Mononuclear cell (primary cell): ENCODE data around the gene NCF2. TPM values are rescaled to one million over a fixed set of nuclear protein-coding genes. Genes with fewer than 3 reads are reported as not detected.
"Not testable (repeated sequence)": the region's sequence is repeated elsewhere in the genome, so short reads cannot be mapped to it uniquely, and the experiment has no call there.

Experiments used
- H3K27me3 ChIP-seq: 2 replicates; pipeline ENCODE4 v1.6.0; 2011; ENCODE audit warnings: low read length, control low read depth; ENCODE audit not compliant: insufficient read depth
- H3K4me1 ChIP-seq: 2 replicates; pipeline ENCODE4 v1.5.1; 2011; ENCODE audit warnings: mild to moderate bottlenecking, low read length, control low read depth; ENCODE audit not compliant: insufficient read depth
- H3K4me3 ChIP-seq: 2 replicates; pipeline ENCODE4 v1.5.1; 2011; ENCODE audit warnings: mild to moderate bottlenecking, low read length, moderate library complexity
- H3K9me3 ChIP-seq: 2 replicates; pipeline ENCODE4 v1.5.1; 2011; ENCODE audit warnings: low read depth, mild to moderate bottlenecking, control low read depth, low read length
- total RNA-seq: library from RNA; depleted of rRNA; stranded (reverse); fragments of >200 nt; gene quantifications from one replicate; pipeline ENCODE4 v1.2.3, GENCODE V29; 2012

NCF2 gene
- 184 TPM for total RNA-seq

GRCh38 chr1:183590244-183591191, at the start of gene NCF2:
NCF2 (minus strand) TSS chr1:183590459; CDS start chr1:183590329, 130 bp downstream.
- Histone ChIP-seq H3K9me3 (no peaks in the 10 kb centered on the region), H3K4me3 (peak within 1 kb of the TSS; percentile 53), H3K4me1 (peaks cover 78% of the 10 kb centered on the region), H3K27me3 (no peaks in the 10 kb centered on the region)

DNA sequence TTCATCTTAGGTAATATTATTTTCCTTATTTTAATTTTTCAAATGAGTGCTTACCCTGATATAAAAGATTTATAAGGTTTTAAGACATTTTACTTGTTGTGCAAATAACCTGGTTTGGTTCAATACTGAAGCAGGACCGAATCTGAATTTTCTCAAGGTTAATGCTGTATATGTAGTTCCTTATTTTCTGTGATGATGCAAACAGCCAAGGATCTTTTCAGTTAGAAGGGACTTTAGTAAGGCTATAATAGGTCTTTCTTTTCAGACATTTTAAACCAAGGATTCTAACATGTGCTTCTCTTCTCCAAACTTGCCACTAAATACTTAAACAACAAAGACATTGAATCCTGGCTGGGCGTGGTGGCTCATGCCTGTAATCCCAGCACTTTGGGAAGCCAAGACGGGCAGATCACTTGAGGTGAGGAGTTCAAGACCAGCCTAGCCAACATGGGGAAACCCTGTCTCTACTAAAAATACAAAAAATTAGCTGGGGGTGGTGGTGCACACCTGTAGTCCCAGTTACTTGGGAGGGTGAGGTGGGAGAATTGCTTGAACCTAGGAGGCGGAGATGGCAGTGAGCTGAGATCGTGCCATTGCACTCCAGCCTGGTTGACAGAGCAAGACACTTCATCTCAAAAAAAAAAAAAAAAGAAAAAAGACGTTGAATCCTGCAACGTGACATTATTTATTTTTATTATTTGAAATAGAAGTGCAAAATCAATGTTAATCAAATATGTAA, 48.6 kb upstream of the NCF2 start:
- Histone ChIP-seq H3K9me3 (no peaks in the 10 kb centered on the region), H3K27me3 (no peaks in the 10 kb centered on the region), H3K4me1 (peaks cover 9% of the 10 kb centered on the region), H3K4me3 (no peak overlapping the region)

GRCh38 chr1:183636783-183637182, 46.5 kb upstream of the NCF2 start:
- H3K4me1 ChIP-seq = peaks cover 18% of the 10 kb centered on the region
- H3K27me3 ChIP-seq = no peaks in the 10 kb centered on the region
- H3K9me3 ChIP-seq = no peaks in the 10 kb centered on the region
- no peak overlapping the region for H3K4me3 ChIP-seq

DNA sequence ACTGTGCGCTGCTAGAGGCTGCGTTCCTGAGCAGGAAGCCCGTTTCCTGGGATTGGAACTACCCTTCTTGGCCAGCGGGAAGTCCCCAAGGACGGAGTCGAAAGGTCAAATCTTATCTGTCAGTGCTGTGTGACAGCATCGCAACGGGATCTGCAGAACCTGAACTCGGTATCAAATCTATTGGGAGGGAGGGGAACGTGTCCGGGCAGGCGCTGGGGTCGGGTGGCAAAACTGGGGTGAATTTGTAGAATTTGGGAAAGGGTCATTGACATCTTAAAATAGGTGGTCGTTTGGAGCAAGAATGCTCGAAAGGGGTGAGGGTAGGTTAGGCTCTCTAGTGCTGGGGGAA, 46.0 kb upstream of the NCF2 start:
- no peaks in the 10 kb centered on the region for H3K9me3 ChIP-seq
- H3K27me3 ChIP-seq = no peaks in the 10 kb centered on the region
- H3K4me3 ChIP-seq = peak overlapping the region; percentile 90
- H3K4me1 ChIP-seq = peaks cover 23% of the 10 kb centered on the region

DNA sequence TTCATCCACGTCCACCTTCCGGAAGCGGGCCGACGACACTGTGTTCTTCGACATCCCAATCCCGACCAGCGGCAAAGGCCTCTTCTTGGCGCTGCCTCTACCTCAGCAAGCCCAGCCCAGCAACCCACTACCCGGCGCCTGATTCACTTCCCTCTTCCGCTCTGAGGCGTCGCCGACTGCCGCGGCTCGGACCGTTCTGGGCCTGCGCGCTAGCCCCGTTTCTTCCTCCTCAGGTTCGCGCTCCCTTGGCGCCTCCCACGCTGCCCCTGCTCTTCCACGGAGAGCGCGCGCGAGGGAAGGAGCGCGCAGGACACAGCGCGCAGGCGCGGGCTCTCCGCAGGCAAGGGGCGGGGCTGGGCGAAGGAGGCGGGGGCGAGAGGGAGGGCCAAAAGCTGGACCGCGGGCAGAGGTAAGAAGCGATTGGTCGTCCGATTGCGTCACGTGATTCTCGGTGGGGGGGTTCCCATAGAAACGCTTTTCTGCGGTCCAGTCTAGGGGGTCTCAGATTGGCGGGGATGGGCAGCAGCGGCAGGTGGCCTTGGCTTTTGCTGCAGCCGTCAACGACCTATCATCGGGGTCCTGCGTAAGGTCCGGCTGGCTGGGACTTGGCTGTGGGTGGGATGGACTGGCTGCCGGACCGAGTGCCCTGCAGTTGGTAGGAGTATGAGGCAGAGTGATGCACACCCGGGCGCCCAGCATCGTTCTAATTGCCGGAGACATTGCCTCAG, 45.5 kb upstream of the NCF2 start, which contains the start of gene ARPC5:
Gene ARPC5, minus strand, starts transcription at position 178 of the 728 bp plus-strand sequence. Its CDS starts 124 bp downstream, at position 54.
- Histone ChIP-seq H3K27me3 (no peaks in the 10 kb centered on the region), H3K9me3 (no peaks in the 10 kb centered on the region), H3K4me3 (peak within 1 kb of the TSS; percentile 90), H3K4me1 (peaks cover 28% of the 10 kb centered on the region)

- no peaks in the 10 kb centered on the region for H3K27me3 ChIP-seq
- H3K4me3 ChIP-seq = peak overlapping the region; percentile 90
- H3K4me1 ChIP-seq = peaks cover 33% of the 10 kb centered on the region
- H3K9me3 ChIP-seq = no peaks in the 10 kb centered on the region
Observed at GRCh38 chr1:183635099-183635605, 44.9 kb upstream of the NCF2 start.

DNA sequence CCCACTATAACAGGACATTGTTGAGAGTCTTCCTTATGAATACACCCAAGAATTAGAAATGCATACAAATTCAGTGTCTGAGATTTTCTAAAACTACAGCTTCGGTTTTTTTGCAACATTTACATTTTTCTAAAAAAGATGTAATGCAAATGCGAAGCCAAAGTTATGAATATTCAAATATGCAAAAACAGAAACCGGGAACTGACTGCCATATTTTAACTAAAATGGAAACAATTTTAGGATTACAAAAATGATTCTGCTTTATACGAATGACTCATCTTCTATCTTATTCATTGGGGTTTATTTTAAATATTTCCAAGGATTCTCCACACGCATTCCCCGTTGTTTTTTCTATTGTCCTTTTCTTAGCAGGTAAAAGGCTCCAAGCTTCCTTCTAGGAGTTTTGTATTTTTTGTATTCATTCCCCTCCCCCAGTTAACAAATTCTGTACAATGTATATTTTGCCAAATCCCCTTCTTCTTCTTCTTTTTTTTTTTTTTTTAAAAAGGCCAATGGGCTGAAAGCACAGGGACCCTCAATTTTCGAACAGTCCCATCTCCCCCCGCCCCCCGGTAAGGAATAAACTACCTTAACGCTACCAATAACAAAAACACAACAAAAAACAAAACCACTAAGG, 44.3 kb upstream of the NCF2 start:
- H3K9me3 ChIP-seq = no peaks in the 10 kb centered on the region
- H3K4me3 ChIP-seq = peak overlapping the region; percentile 90
- no peaks in the 10 kb centered on the region for H3K27me3 ChIP-seq
- H3K4me1 ChIP-seq = peaks cover 33% of the 10 kb centered on the region

GRCh38 chr1:183633676-183634343, 43.6 kb upstream of the NCF2 start:
- Histone ChIP-seq H3K4me1 (peaks cover 34% of the 10 kb centered on the region), H3K9me3 (no peaks in the 10 kb centered on the region), H3K27me3 (no peaks in the 10 kb centered on the region), H3K4me3 (peak overlapping the region; percentile 90)

GRCh38 chr1:183632964-183633363, 42.7 kb upstream of the NCF2 start:
- no peaks in the 10 kb centered on the region for H3K9me3 ChIP-seq
- no peaks in the 10 kb centered on the region for H3K27me3 ChIP-seq
- peaks cover 38% of the 10 kb centered on the region for H3K4me1 ChIP-seq
- H3K4me3 ChIP-seq = peak overlapping the region; percentile 90

GRCh38 chr1:183632114-183632513, 41.9 kb upstream of the NCF2 start:
- Histone ChIP-seq H3K27me3 (no peaks in the 10 kb centered on the region), H3K4me3 (no peak overlapping the region), H3K4me1 (peaks cover 45% of the 10 kb centered on the region), H3K9me3 (no peaks in the 10 kb centered on the region)

- no peak overlapping the region for H3K4me3 ChIP-seq
- peaks cover 46% of the 10 kb centered on the region for H3K4me1 ChIP-seq
- no peaks in the 10 kb centered on the region for H3K27me3 ChIP-seq
- H3K9me3 ChIP-seq = no peaks in the 10 kb centered on the region
Observed at GRCh38 chr1:183630748-183631147, 40.5 kb upstream of the NCF2 start.

DNA sequence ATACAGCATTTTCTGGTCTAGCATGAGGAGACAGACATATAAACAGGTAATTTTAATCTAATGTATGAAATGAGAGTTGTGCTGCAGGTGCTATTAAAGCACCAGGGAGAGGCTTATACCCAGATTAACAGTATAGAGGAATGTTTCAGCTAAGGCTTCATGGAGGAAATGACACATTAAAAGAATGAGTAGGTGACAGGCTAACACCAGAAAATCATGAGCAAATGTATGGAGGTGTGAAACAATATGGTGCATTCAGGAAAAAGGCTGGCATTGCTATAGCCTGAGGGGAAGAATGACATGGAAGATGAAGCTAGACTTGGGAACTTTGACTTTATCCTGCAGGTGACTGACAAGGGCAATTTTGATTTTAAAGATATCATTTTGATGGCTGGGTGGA, 38.3 kb upstream of the NCF2 start:
- H3K4me3 ChIP-seq = no peak overlapping the region
- no peaks in the 10 kb centered on the region for H3K9me3 ChIP-seq
- peaks cover 50% of the 10 kb centered on the region for H3K4me1 ChIP-seq
- no peaks in the 10 kb centered on the region for H3K27me3 ChIP-seq

DNA sequence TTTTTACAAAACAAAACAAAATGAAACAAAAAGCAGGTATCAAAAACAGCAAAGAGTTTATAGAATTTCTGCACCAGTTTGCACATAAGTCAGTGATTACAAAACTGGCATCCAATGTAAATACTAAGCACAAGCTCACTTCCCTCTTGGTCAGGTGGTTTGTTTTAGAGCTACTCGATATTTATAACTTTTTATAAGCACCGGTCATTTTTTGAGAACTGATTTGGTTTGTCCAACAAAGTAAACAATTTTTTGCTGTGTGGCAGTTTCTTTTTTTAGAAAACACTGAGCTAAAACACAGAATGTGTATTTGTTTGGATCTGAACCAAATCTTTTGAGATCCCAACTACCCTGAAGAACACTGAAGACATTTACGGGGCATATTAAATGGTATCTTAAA, 36.0 kb upstream of the NCF2 start:
- peaks cover 49% of the 10 kb centered on the region for H3K4me1 ChIP-seq
- H3K4me3 ChIP-seq, H3K27me3 ChIP-seq, H3K9me3 ChIP-seq: not testable (repeated sequence)
